Dermis blood vessel endothelial cell (primary cell): ENCODE measurements around the gene IFT57. TPM values are rescaled to one million over a fixed set of nuclear protein-coding genes. Genes with fewer than 3 reads are reported as not detected.
"Not testable (repeated sequence)": the region's sequence is repeated elsewhere in the genome, so short reads cannot be mapped to it uniquely, and the experiment has no call there.

ENCODE experiments used
- DNase-seq: peaks from one replicate; pipeline ENCODE4 v3.0.0; 2010
- total RNA-seq: library from RNA; depleted of rRNA; stranded (reverse); fragments of >200 nt; gene quantifications from 2 replicates; pipeline ENCODE4 v1.2.3, GENCODE V29; 2014

IFT57 gene
- 25.7 and 27.0 TPM in 2 replicates for total RNA-seq

GRCh38 chr3:108221911-108222852 lies at the start of gene IFT57:
IFT57 (minus strand) TSS chr3:108222424; CDS start chr3:108222322, 102 bp downstream.
- peak; percentile 99 for DNase-seq

GRCh38 chr3:108271626-108272025 lies 49.4 kb upstream of the IFT57 start:
- DNase-seq = no peak

GRCh38 chr3:108268235-108268634 lies 46.0 kb upstream of the IFT57 start:
- not testable (repeated sequence) for DNase-seq

- not testable (repeated sequence) for DNase-seq
Observed at GRCh38 chr3:108264534-108265298, 42.5 kb upstream of the IFT57 start.

GRCh38 chr3:108255131-108255530 lies 32.9 kb upstream of the IFT57 start:
- DNase-seq = no peak

GRCh38 chr3:108251844-108252243 lies 29.6 kb upstream of the IFT57 start:
- DNase-seq = no peak

GRCh38 chr3:108251265-108251664 lies 29.0 kb upstream of the IFT57 start:
- DNase-seq = no peak

- no peak for DNase-seq
Observed at GRCh38 chr3:108250626-108251025, 28.4 kb upstream of the IFT57 start.

- DNase-seq = no peak
Observed at GRCh38 chr3:108243243-108243642, 21.0 kb upstream of the IFT57 start.

- no peak for DNase-seq
Observed at GRCh38 chr3:108242776-108243175, 20.6 kb upstream of the IFT57 start.

- DNase-seq = no peak
Observed at GRCh38 chr3:108241721-108242120, 19.5 kb upstream of the IFT57 start.

GRCh38 chr3:108241146-108241545 lies 18.9 kb upstream of the IFT57 start:
- no peak for DNase-seq

GRCh38 chr3:108239082-108239481 lies 16.9 kb upstream of the IFT57 start:
- no peak for DNase-seq

GRCh38 chr3:108235290-108235689 lies 13.1 kb upstream of the IFT57 start:
- DNase-seq = no peak

- no peak for DNase-seq
Observed at GRCh38 chr3:108234387-108234957, 12.2 kb upstream of the IFT57 start.

- no peak for DNase-seq
Observed at GRCh38 chr3:108228286-108228685, 6.1 kb upstream of the IFT57 start.

- DNase-seq = no peak
Observed at GRCh38 chr3:108227131-108227530, 4.9 kb upstream of the IFT57 start.

- no peak for DNase-seq
Observed at GRCh38 chr3:108225221-108225620, 3.0 kb upstream of the IFT57 start.

GRCh38 chr3:108223928-108224327 lies 1.7 kb upstream of the IFT57 start:
- DNase-seq = no peak

GRCh38 chr3:108222853-108223565 lies 785 bp upstream of the IFT57 start:
- DNase-seq = peak; percentile 38

- peak; percentile 5 for DNase-seq
Observed at GRCh38 chr3:108221393-108221792, 831 bp downstream of the IFT57 start.

- DNase-seq = no peak
Observed at GRCh38 chr3:108219336-108219735, 2.9 kb downstream of the IFT57 start.

GRCh38 chr3:108218811-108219210 lies 3.4 kb downstream of the IFT57 start:
- DNase-seq = no peak
